HCT116 (cell line): ENCODE results near the gene TMEM178B. TPM values are rescaled to one million over a fixed set of nuclear protein-coding genes. Genes with fewer than 3 reads are reported as not detected.

Source experiments
- ATAC-seq: fragments of 200-7000 bp; cut with Tn5 transposase; 2 replicates; pipeline ENCODE4 v1.9.1; 2020; ENCODE audit warnings: mild to moderate bottlenecking, moderate library complexity
- BruUV-seq: library from RNA; stranded (reverse); fragments of 400-500 nt; replicated peaks from 2 replicates; lab custom pipeline; 2021; lab: Mats Ljungman, UMichigan
- CTCF ChIA-PET: fragments of 300-600 bp; sonication (Branson Sonifier 250); formaldehyde crosslinking; loops from one replicate; lab custom pipeline; 2021; ENCODE audit warnings: antibody characterized with exemption; lab: Charles Lee
- POLR2A ChIA-PET: fragments of 300-600, 350-600 bp; sonication (Branson Sonifier 250); formaldehyde crosslinking; loops from one replicate; lab custom pipeline; 2021; ENCODE audit warnings: antibody characterized with exemption; lab: Charles Lee
- RAD21 ChIA-PET, 2 experiments: fragments of 300-600 bp; sonication (Branson Sonifier 250); formaldehyde crosslinking; loops; one replicate each; lab custom pipeline; 2023; ENCODE audit warnings: low total read pairs in 2 of 2; ENCODE audit not compliant: uncharacterized antibody in 2 of 2, unreplicated experiment in 2 of 2, low non-redundant PET in 1 of 2; lab: Charles Lee
- DNase-seq: peaks from one replicate; pipeline ENCODE4 v3.0.0-alpha.2; 2010; ENCODE audit warnings: low read depth, low spot score
- H2AFZ ChIP-seq: fragments of 200-600 bp; shearing (Covaris generic), sonication (generic); 2 replicates; pipeline ENCODE4 v1.6.1; 2017; ENCODE audit warnings: low read depth, mixed run types, mixed read lengths, antibody characterized with exemption, low read length; ENCODE audit not compliant: poor library complexity, severe bottlenecking
- H3K27ac ChIP-seq: 2 replicates; pipeline ENCODE4 v1.5.1; 2012; ENCODE audit warnings: low read depth, low read length
- H3K27me3 ChIP-seq: fragments of 200-600 bp; sonication (generic); 2 replicates; pipeline ENCODE4 v1.6.1; 2016; ENCODE audit warnings: mixed run types, low read length, mixed read lengths; ENCODE audit not compliant: insufficient read depth
- H3K36me3 ChIP-seq, 2 experiments: fragments of 200-500 bp in 1 of 2; fragments of 200-600 bp in 1 of 2; sonication (Bioruptor generic) in 1 of 2; sonication (generic) in 1 of 2; 2 replicates each; pipeline versions ENCODE4 v1.5.1 to v1.6.1; 2014 to 2016; ENCODE audit warnings: low read length in 2 of 2, inconsistent platforms in 1 of 2, mixed read lengths in 1 of 2, mixed run types in 1 of 2; ENCODE audit not compliant: insufficient read depth in 2 of 2, control insufficient read depth in 1 of 2
- H3K4me1 ChIP-seq, 2 experiments: fragments of 200-600 bp in 1 of 2; sonication (generic) in 1 of 2; 2 replicates each; pipeline versions ENCODE4 v1.5.1 to v1.6.1; 2012 to 2017; ENCODE audit warnings: low read length in 2 of 2, inconsistent platforms in 1 of 2, mild to moderate bottlenecking in 1 of 2, mixed read lengths in 1 of 2, mixed run types in 1 of 2, moderate library complexity in 1 of 2; ENCODE audit not compliant: insufficient read depth in 2 of 2, control insufficient read depth in 1 of 2
- H3K4me2 ChIP-seq: fragments of 200-600 bp; sonication (generic); 2 replicates; pipeline ENCODE4 v1.6.1; 2017; ENCODE audit warnings: mixed run types, low read length, mixed read lengths
- H3K4me3 ChIP-seq, 2 experiments: fragments of 200-600 bp in 1 of 2; sonication (generic) in 1 of 2; replicated peaks in 1 of 2; 2 replicates each; pipeline ENCODE4 v1.5.1; 2011 to 2016; ENCODE audit warnings: low read length in 2 of 2, control low read depth in 1 of 2, low read depth in 1 of 2, mild to moderate bottlenecking in 1 of 2, mixed read lengths in 1 of 2, mixed run types in 1 of 2
- H3K79me2 ChIP-seq: fragments of 200-600 bp; sonication (generic); 2 replicates; pipeline ENCODE4 v1.6.1; 2017; ENCODE audit warnings: mild to moderate bottlenecking, mixed run types, low read length, moderate library complexity, mixed read lengths; ENCODE audit not compliant: insufficient read depth
- H3K9ac ChIP-seq: fragments of 200-600 bp; sonication (generic); 2 replicates; pipeline ENCODE4 v1.6.1; 2016; ENCODE audit warnings: low read length, mixed read lengths
- H3K9me2 ChIP-seq: fragments of 200-600 bp; sonication (generic), shearing (Covaris generic); 2 replicates; pipeline ENCODE4 v1.6.1; 2017; ENCODE audit warnings: mixed run types, mild to moderate bottlenecking, moderate library complexity; ENCODE audit not compliant: insufficient read depth
- H3K9me3 ChIP-seq, 2 experiments: fragments of 200-500 bp in 1 of 2; fragments of 200-600 bp in 1 of 2; sonication (Bioruptor generic) in 1 of 2; sonication (generic) in 1 of 2; 2 replicates each; pipeline ENCODE4 v1.6.1; 2014 to 2017; ENCODE audit warnings: low read length in 2 of 2, mixed read lengths in 2 of 2, inconsistent platforms in 1 of 2, low read depth in 1 of 2, mild to moderate bottlenecking in 1 of 2, mixed run types in 1 of 2, moderate library complexity in 1 of 2; ENCODE audit not compliant: control insufficient read depth in 1 of 2, insufficient read depth in 1 of 2
- H4K20me1 ChIP-seq: fragments of 200-600 bp; sonication (generic), shearing (Covaris generic); 2 replicates; pipeline ENCODE4 v1.6.1; 2017; ENCODE audit warnings: mixed run types, mild to moderate bottlenecking, moderate library complexity; ENCODE audit not compliant: insufficient read depth
- ATF3 ChIP-seq: IDR thresholded peaks from 2 replicates; pipeline ENCODE4 v1.6.1; 2012
- CBX3 ChIP-seq: IDR thresholded peaks from 2 replicates; pipeline ENCODE4 v1.6.1; 2012; ENCODE audit warnings: low read depth
- CEBPB ChIP-seq: IDR thresholded peaks from 2 replicates; pipeline ENCODE4 v1.6.1; 2012; ENCODE audit warnings: low read depth
- CTCF ChIP-seq, 3 experiments: fragments of 200-600 bp in 1 of 3; sonication (generic) in 1 of 3; IDR thresholded peaks in 2 of 3; conservative IDR thresholded peaks in 1 of 3; 2 replicates each; pipeline ENCODE4 v1.5.1; 2012 to 2017; ENCODE audit warnings: low read depth in 2 of 3, low read length in 2 of 3, antibody characterized with exemption in 1 of 3, borderline replicate concordance in 1 of 3, control low read depth in 1 of 3, mild to moderate bottlenecking in 1 of 3, mixed read lengths in 1 of 3, mixed run types in 1 of 3, moderate library complexity in 1 of 3; ENCODE audit not compliant: insufficient read depth in 1 of 3
- ELF1 ChIP-seq: IDR thresholded peaks from 2 replicates; pipeline ENCODE4 v1.6.1; 2012; ENCODE audit warnings: low read depth, borderline replicate concordance
- EZH2 ChIP-seq: fragments of 200-600 bp; sonication (generic); IDR thresholded peaks from 2 replicates; pipeline ENCODE4 v1.6.1; 2017; ENCODE audit warnings: antibody characterized with exemption, mixed run types
- EZH2phosphoT487 ChIP-seq: fragments of 200-600 bp; IDR thresholded peaks from 2 replicates; pipeline ENCODE4 v1.6.1; 2018; ENCODE audit warnings: antibody characterized with exemption, borderline replicate concordance
- FOSL1 ChIP-seq: IDR thresholded peaks from 2 replicates; pipeline ENCODE4 v1.6.1; 2012; ENCODE audit warnings: low read depth
- POLR2AphosphoS5 ChIP-seq: IDR thresholded peaks from 2 replicates; pipeline ENCODE4 v1.6.1; 2011; ENCODE audit warnings: mild to moderate bottlenecking, low read depth, low read length, moderate library complexity
- SIN3A ChIP-seq: IDR thresholded peaks from 2 replicates; pipeline ENCODE4 v1.6.1; 2012; ENCODE audit warnings: low read depth
- SP1 ChIP-seq: IDR thresholded peaks from 2 replicates; pipeline ENCODE4 v1.6.1; 2012; ENCODE audit warnings: low read depth
- SRF ChIP-seq: IDR thresholded peaks from 2 replicates; pipeline ENCODE4 v1.6.1; 2012; ENCODE audit warnings: low read depth
- YY1 ChIP-seq: IDR thresholded peaks from 2 replicates; pipeline ENCODE4 v1.6.1; 2011; ENCODE audit warnings: low read length, low read depth, moderate library complexity, mild to moderate bottlenecking; ENCODE audit not compliant: insufficient replicate concordance; ENCODE audit errors: extremely low read depth
- ZBTB33 ChIP-seq: IDR thresholded peaks from 2 replicates; pipeline ENCODE4 v1.6.1; 2011; ENCODE audit warnings: mild to moderate bottlenecking, low read length, moderate library complexity; ENCODE audit not compliant: insufficient replicate concordance; ENCODE audit errors: extremely low read depth
- ZFX ChIP-seq: fragments of 450-650 bp; IDR thresholded peaks from 2 replicates; pipeline ENCODE4 v1.6.1; 2017
- ZNF274 ChIP-seq: fragments of 200-500 bp; sonication (Bioruptor generic); IDR thresholded peaks from 2 replicates; pipeline ENCODE4 v1.6.1; 2014; ENCODE audit warnings: mild to moderate bottlenecking, low read depth, low read length, inconsistent platforms
- intact Hi-C: fragments of 100-400 bp; cut with micrococcal nuclease; formaldehyde crosslinking; loops from 2 replicates; pipeline ENCODE4 v1.10.0; 2022
- total RNA-seq: library from RNA; stranded (reverse); gene quantifications from one replicate; pipeline ENCODE4 v1.2.1, GENCODE V29; 2021; ENCODE audit not compliant: unreplicated experiment

TMEM178B gene
- total RNA-seq, 1 experiment from 2014 or later = 0.02 TPM

DNA sequence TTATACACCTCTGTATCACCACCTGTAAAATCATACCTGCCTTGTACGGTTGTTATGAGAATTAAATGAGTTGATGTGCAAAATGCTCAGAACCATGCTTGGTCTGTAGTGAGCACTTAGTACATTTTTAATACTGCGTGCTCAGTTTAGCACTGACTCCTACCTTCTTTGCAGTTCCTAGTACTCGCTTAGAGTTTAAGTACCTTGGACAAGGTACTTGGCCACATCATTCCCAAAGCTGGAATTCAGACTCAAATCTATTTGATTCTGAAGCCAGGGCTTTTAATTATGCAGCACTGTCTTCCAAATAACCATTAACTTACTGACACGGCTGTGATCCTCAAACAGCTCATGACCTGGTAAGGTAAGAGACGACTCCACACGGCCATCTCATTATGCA, 377.4 kb downstream of the TMEM178B start:
- POLR2A ChIA-PET = no interaction called here
- Histone ChIP-seq H3K27me3 (peaks cover 64% of the 10 kb centered on the region), H3K4me3 (no peak overlapping the region), H3K9me3 (no peaks in the 10 kb centered on the region), H4K20me1 (no peaks in the 10 kb centered on the region), H3K9me2 (no peaks in the 10 kb centered on the region), H3K27ac (no peak overlapping the region), H3K9ac (no peak overlapping the region), H3K79me2 (no peaks in the 10 kb centered on the region), H2AFZ (no peak overlapping the region), H3K36me3 (no peaks in the 10 kb centered on the region), H3K4me2 (no peak overlapping the region), H3K4me1 (no peaks in the 10 kb centered on the region)
- BruUV-seq = no TSS peak
- intact Hi-C loops = no loop called here
- TF ChIP-seq CEBPB = no peak
- TF ChIP-seq ATF3 = no peak
- no peak for TF ChIP-seq YY1
- TF ChIP-seq CTCF (IDR thresholded peaks at IDR 0.05 in 2 of 3, conservative IDR thresholded peaks at IDR 0.05 in 1 of 3; ENCODE audit: borderline replicate concordance in 1 of 3, insufficient read depth in 1 of 3, low read depth in 2 of 3, low read length in 2 of 3) = no peak
- TF ChIP-seq ZBTB33 = no peak
- TF ChIP-seq SP1 = no peak
- TF ChIP-seq ELF1 = no peak
- TF ChIP-seq POLR2AphosphoS5 = no peak
- no peak for TF ChIP-seq ZNF274
- no peak for TF ChIP-seq CBX3
- TF ChIP-seq SRF = no peak
- TF ChIP-seq EZH2phosphoT487 = no peak
- TF ChIP-seq EZH2 = no peak
- no peak for TF ChIP-seq ZFX
- TF ChIP-seq FOSL1 = no peak
- no peak for TF ChIP-seq SIN3A
- RAD21 ChIA-PET = no interaction called here
- CTCF ChIA-PET = interaction anchor here (0.6 kb wide), 1 partner anchor 198 kb away, joined by 5 read pairs; no protein-coding TSS in a partner anchor
- DNase-seq = no peak
- no peak for ATAC-seq
